Stimulated activated CD4-positive, alpha-beta T cell treated with anti-CD3 and anti-CD28 coated beads, Interleukin-15, amount 100 ng/mL, for 1 hour (primary cell): ENCODE results near the gene KCNQ4.

Source experiments
- DNase-seq, 2 donors: peaks; one replicate each; pipeline ENCODE4 v3.0.0-alpha.2; 2020; ENCODE audit warnings: low read depth in 1 of 2, low spot score in 1 of 2

Gene KCNQ4

DNA sequence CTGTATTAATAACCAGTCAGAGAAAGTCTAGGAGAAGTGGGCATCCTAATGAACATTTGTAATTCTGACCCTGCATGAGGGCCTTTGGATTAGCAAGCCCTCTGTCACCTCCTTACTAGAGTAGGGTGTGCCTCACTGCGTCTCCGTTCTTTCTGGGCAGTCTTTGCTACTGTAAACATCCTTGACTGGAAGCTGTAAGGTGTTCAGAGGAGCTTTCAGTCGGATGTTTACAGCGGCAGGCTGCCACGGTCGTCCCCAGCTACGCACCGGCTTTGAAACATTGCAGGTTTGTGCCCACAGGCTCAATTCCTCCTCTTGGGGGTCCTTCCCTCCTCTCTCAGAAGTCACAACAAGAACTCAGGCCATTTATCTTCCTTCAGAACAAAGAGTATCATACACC lies 29.4 kb upstream of the KCNQ4 start:
- no peak for DNase-seq

DNA sequence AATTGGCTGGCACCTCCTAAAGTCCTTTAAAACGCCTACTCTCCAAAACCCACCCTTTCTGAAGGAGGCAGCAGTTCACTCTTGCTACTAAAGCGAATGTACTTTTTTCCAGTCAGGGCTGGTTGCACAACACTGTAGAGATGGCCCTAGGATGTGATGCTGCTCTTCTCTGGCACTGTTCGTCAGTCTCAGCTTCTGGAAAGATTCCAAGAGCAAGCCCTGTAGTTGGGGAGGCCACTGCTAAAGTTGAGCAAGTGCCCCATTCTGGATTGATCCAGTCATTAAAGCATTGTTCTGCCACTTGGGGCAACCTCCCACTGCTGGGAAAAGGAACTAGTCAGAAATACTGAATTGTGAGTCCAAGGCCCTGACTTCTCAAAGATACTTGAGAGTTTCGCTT lies 28.5 kb upstream of the KCNQ4 start:
- DNase-seq = no peak

DNA sequence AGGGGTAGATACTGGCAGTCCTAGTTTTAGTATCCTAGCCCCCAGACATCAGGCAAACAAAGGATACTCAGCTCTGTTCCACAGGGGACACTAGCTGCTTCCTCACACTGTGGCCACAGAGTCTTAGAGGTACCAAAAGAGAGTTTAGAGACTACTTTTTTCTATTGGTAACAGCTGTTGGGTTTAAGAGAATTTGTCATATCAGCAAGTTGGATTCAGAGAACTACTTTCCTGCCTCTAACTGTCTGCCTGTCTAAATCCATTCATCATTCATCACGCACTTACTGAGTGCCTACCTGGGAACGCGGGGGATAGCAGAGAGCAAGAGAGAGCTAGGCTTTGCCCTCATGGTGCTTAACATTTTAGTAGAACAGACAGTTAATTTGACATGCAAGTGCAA lies 27.1 kb upstream of the KCNQ4 start:
- no peak for DNase-seq

DNA sequence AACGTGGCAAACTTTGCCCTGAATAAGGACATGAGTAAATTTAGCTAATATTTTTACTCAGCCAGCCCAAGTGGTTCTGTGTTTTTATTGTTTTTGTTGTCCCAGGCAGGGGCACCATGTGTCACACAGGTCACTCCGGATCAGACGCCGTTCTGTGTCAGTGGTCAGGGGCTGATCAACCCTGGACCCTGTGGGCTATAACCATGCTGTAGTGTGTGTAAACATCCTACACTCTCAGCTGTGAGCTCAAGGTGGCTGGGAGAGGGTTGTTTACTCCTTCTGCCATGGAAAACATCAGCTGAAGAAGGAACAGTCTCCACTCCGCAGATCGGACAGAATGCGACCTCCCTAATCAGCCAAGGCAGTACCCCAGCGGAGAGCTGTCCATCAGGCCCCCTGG lies 26.5 kb upstream of the KCNQ4 start:
- DNase-seq = no peak

DNA sequence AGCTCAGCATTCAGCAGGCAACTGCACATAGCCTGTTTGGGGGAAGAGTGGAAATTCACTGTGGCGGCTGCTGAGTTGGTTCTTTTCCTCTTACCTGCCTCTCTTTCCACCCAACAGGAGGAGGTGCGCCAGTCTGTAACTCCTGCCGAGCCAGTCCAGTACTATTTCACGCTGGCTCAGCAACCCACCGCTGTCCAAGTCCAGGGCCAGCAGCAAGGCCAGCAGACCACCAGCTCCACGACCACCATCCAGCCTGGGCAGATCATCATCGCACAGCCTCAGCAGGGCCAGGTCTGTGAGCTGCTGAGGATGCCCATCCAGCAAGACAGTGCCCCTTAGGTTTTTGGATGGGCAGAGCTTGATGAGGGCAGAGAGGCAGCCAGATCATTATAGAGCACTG lies 25.6 kb upstream of the KCNQ4 start:
- DNase-seq = no peak

DNA sequence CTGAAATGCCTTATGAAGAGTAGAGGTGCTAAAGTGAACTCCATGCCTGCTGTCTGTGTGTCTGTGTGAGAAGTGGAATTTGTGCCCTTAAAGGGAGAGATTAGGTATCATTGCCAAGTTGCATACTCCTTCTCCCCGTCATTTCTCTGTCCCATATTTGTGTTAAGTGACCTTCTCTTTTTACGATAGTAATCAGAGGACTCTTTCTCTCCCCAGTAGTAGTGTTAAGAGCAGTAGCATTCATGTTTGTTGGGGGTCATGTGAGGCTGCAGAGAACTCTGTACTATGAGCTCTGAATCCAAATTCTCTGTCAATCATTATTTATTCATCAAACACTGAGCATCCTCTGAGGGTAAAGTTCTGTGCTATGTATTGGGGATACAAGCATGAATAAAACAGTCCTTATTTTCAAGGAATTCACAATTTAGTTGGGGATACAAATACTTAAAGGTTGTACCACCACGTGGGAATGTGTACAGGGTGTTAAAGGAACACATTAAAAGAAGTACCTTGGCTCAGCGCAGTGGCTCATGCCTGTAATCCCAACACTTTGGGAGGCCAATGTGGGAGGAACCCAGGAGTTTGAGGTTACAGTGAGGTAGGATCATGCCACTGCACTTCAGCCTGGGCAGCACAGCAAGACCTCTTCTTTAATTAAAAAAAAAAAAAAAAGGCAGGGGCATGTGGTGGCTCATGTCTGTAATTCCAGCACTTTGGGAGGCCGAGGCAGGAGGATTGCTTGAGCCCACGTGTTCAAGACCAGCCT lies 24.8 kb upstream of the KCNQ4 start:
- DNase-seq = no peak

DNA sequence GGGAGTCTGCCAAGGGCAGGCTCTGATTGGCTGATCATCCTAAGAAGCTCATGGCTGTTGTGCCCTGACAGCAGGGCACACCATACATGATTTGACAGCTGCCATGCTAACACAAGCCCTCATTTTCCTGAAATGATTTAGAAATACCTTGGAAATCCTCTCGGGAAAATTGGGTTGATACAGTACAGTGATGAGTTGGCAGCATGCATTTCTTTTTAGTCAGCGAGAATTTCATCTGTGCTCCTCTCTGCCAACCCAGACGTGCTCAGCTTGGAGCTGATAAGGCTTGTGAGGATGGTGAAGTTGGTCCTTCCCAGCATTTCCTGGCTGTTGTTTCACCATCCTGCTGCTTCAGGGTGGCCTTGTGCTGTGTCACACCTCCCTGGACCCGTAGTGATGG lies 22.6 kb upstream of the KCNQ4 start:
- no peak for DNase-seq

DNA sequence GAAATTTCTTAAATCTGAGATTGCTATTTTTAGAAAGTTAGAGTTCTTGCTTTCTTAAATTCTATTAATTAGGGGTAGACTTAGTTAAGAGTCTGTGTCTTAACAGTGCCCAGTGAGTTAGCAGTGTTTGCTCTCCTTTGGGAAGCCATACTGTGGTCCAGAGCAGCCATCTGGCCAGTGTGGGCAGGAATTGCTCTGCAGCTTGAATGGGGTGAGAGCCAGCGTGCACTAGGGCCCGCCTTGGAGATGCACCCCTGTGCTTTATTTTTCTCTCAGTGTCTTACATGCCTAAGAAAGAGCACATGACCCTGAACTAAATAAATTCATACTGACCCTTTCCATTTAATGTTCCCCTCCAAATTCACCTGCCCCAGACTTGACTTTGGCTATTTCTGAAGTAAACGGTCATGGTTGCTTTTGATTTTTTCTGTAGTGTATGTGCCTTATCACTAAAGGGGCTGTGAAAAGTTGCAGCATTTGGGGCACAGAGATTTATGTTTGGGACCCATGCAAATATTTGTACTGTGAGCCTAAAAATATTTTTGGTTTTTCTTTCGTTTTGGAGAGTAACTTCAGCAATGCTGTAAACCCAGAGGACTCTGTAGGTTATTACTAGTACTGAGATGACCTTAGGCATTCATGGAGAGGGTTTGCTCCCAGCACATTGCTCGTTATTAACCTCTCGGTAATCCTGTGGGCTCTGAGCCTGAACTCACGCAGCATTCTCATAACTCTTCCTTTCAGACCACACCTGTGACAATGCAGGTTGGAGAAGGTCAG lies 21.3 kb upstream of the KCNQ4 start:
- no peak for DNase-seq

DNA sequence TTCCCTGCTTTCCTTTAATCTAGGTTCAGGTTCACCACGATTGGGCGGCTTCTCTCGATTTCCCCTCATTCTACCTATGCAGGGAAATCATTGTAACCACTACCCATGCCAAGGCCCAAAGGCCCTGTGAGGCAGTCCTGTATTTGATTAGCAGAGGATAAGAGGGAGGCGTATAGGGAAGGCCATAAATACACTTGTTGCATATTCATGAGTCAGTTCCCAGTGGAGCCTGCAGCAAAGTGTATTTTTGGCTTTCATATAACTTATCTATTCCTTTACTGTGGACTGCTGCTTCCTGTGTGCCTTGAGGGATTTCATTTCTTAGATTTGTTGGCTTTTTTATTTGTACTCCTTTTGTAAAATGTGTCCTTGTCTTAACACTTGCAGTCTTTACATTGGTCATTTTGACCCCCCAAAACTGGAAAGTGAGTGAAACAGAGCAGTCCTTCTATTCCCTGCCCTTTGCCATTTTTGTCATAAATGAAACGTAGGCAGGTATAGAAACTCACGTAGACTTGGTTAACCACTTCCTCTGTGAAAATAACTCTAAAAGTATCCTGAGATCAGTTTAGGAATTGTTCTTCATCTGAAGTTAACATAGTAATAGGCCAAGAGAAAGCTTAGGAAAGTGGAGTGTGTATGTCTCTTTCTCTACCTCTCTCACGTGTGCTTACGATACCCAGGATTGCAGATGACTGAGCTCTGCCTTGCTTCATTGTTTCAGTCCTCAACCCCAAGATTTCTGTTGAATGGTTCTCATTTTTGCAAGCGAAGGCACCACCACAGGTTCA lies 19.6 kb upstream of the KCNQ4 start:
- no peak for DNase-seq

DNA sequence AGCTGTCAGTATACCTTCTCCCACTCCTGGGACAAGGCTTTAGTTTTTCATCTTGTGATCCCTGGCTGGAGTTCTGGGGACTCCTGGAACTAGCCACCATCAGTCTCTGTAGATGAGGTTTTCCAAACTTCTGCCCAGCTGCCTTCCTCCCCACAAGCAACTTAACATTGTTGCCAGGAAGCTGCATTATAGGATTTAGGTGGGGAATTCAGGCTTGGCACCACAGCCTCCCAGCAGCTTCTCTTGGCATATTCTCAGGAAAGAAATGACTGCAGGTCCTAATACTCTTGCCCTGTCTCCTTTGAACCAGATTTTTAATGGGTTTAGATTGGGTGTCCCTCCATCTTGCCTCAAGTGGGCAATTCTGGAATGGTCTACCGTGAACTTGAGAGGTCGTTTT lies 18.6 kb upstream of the KCNQ4 start:
- DNase-seq = no peak

DNA sequence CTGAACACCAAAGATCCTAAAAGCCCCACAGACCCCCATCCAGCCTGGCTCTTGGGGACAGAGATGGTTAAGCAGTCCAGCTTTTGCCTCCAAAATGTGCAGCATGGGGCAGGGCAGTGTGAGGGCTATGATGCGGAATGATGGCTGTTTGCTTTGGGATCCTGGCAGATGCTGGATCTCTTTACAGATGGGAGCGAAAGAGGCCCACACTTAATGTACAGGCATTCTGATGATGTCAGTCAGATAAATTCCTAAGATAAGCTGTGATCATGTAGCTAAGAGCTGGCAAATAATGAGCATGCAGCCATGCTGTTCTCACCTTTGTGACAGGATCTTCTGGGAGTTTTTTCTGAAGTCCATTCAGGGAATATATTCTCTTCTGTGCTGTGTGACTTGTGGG lies 17.6 kb upstream of the KCNQ4 start:
- no peak for DNase-seq

DNA sequence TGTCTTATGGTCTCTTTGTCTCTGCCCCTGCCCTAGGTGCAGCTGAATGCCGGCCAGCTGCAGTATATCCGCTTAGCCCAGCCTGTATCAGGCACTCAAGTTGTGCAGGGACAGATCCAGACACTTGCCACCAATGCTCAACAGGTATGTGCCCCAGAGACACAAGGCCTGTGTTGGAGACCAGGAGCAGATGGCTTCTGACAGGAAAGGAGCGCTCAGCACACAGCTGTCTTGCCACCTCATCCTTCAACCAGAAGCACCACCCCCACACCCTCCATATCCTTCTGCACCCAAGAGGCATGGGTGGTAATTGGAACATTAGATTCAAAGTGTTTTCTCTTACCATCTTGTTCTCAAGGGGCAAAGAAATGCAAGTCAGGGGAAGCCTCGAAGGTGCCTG lies 17.0 kb upstream of the KCNQ4 start:
- no peak for DNase-seq

DNA sequence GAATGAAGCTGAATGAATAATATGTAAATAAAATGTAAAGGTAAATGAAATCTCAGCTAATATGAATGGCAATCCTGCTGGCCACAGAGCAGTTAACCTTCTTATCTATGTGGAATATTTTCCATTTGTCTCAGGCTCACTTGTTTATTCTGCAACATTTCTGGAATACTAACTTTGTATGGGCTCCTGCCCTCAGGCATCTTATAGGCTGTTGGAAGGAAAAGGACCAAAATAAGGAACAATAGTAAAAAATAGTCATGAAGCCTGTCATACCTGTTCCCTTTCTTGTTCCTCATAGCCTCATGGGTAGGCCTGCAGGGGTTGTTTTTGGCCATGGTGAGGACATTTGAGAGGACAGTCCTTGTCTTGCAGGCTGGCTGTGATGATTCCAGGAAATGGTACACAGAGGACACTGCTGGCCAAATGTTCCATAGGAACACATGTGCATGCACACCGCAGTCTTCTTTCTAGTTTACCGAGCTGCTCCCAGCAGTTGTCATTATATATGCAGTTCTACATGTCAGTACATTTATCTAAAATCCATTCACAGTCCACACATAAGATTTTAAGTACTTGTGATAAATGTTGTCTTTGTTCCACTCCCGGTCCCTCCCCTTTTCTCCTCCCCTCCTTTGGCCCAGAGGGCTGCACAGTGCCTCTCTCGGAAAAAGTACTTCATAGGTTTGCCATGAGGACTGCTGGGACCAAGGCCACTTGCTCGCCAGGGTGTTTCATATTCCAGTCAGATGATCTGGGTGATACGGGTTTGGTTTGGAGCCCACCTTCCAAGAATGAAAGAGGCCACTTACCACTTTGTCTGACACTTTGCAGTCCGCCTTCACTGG lies 15.2 kb upstream of the KCNQ4 start:
- DNase-seq = no peak

DNA sequence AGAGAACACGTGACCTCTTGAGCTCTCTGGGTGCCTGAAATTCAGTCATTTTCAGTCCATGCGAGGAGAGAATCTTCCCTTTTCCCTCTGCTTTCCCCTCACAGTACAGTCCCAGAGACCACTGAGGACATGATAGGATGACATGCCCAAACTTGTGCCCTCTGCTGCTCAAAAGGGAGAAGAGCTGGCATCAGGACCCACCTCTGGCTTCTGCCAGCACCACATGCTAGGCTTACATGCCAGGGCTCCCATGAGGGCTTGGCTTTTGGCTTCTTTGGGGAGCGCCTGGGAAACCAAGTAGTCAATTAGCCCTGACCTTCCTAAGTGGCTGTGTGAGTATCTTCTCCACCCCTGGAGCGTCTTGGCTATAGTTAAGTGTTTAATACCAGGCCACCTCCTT lies 13.8 kb upstream of the KCNQ4 start:
- DNase-seq = no peak

DNA sequence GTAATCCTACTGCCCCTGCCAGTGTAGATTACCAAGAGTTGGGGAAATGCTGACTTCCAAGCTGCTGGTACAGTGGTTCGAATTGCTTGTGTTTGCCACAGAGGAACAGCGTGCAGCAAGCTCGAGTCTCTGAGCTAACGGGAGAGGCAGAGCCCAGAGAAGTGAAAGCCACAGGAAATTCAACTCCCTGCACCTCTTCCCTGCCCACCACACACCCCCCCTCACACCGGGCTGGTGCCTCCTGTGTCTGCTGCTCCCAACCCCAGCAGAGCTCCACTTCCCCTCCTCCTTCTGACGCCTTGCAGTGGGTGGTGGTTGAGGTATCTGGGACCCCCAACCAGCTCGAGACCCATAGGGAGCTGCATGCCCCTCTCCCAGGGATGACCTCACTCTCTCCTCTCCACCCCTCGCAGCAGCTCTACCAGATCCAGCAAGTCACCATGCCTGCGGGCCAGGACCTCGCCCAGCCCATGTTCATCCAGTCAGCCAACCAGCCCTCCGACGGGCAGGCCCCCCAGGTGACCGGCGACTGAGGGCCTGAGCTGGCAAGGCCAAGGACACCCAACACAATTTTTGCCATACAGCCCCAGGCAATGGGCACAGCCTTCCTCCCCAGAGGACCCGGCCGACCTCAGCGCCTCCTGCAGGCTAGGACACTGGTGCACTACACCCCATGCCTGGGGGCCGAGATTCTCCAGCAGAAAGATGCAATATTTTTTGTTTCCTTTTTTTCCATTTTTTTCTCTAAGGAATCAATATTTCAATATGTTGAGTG lies 13.1 kb upstream of the KCNQ4 start:
- DNase-seq = no peak

DNA sequence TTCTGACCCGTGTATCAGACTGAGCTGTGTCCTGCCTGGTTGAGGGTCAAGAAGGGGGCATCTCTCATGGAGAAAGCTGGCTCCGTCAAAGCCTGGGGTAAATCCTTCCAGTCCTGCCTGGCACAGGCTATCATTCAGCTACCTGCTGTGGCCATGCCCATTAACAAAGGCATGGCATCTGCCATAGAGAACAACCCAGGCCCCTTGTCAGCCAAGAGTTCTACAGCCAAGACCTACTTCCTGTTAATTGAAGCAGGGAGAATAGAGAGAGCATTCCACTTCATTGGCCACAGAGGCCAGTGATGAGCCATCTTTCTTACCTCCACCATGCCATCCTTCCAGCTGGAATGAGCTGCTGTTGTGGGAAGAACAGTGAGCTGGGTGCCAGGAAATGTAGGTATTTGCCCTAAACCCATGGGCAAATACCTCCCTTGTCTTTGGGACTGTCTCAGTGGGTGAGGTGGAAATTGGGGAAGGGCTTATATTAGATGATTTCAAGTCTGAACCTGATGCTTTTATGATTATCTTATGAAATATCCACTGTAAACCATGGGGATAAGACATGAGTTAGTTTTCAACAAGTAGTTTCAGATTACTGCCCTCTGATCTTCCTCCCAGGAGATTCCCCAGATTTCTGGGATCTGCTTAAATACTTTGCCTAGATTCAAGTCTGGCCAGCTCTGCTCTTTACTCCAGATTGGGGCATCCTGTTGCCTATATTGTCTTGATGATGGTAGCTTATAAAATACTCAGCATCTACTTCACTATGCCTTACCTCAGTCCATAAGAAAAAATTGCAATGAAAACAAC lies 11.2 kb upstream of the KCNQ4 start:
- no peak for DNase-seq

DNA sequence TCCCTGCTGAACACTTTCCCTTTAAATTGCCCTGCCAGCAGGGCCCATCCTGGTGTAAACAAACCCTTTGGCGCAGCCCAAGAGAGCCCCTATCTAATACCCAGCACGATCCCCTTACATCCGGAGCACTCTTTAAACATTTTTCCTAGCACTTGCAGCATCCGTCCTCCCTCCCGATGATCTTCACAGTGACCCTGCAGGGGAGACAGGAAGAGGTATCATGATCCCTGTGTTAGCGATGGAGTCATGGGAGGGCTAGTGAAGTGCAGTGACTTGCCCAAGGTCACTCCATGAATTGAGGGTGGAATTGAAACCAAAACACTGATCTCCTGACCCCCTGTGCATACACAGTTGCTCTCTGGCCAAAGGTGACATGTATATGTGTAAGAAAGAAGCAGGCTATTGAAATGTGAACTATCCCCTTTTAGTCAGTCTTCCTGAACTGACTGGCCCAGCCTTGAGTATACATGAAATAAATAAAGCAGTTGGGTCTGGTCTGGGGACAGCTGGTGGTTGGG lies 9.8 kb upstream of the KCNQ4 start:
- no peak for DNase-seq

DNA sequence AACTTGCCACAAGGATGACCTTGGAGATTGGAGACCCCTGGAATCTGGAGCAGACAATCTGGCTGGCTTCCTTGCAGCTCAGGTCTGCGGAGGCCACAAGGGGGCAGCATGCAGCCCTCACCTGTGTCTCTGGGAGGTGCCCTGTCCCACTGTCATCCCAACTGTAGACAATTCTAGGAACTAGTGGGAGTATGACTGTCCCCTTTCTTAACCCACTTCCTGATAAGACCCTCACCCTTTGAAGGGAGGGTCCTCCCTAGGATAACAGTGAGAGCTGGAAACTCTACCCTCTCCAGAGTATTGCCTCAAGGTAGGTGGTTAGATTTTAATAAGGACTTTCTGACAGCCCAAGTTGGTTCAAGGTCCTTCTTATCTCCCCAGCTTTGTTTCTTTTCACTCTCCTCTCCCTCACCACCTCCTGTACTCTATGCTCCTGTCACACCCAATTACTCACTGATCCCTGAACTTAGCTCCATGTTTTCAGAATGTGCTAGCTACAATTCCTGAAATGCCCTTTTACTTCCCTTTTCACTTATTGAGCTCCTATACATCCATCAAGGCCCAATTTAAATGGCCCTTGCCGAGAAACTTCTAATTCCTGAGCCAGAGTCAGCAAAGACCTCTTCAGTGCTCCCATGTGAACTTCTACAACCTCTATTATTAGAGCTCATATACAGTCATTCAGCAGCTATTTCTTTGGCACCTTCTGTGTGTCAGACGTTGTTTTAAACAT lies 9.2 kb upstream of the KCNQ4 start:
- DNase-seq = peak; percentile 38 to 55
